ENCODE data around the gene EPM2A.
"Not testable (repeated sequence)": the region's sequence is repeated elsewhere in the genome, so short reads cannot be mapped to it uniquely, and the experiment has no call there.

The EPM2A gene

DNA sequence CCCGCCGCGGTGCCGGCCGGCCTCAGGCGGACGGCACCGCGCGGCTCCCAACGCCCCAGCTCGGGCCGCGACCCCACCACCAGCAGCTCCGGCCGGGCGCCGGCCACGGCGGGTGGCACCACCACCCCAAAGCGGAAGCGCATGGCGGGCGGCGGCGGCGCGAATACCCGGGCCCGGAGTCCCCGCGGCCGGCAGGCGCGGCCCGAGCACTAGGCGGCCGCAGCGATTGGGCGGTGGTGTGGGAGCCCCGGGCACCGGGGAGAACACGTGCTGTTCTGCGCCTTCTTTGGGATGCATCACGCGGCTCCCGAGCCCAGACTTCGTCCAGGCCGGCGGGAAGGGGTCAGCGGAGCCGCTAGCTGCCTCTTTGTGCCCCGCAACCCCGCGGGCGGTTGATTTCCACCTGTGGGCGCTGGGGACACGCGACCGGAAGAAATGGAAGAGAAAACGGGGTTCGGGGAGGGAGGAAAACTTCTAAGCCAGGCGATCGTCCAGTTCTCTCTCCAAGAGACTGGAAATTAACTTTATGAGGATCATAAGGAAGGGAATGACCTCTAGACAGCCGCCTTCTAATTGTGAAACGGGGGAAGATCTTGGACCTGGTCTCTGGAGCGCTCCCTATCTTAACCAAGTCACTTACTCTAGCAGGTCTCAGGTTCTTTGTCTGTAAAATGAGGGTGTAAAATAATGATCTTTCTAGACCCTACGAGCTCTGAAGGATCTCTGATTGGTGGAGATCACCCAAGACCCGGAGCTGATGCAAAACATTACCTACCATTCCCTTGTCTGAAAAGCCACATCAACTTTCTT is at the start of gene EPM2A:
Gene EPM2A (minus strand): TSS at position 165 of the 810 bp plus-strand sequence. CDS start 22 bp downstream, at position 143.
- DNase-seq, result peak; percentile 90

DNA sequence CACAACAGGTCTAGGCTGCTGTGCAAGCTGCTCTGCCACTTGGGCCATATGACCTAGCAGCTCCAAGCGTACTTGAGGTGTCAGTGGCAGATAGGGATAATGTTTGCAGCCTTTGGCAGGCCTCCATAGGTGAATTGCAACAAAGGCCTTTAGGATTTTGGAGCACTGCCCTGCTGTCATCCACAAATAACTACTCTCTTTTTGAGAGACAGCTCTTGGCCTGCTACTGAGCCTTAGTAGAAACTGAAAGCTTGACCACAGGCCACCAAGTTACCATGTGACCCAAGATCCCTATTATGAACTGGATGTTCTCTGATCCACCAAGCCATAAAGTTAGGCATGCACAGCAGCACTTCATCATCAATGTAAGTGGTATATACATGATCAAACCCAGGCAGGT is 49.4 kb upstream of the EPM2A start:
- DNase-seq, result no peak

DNA sequence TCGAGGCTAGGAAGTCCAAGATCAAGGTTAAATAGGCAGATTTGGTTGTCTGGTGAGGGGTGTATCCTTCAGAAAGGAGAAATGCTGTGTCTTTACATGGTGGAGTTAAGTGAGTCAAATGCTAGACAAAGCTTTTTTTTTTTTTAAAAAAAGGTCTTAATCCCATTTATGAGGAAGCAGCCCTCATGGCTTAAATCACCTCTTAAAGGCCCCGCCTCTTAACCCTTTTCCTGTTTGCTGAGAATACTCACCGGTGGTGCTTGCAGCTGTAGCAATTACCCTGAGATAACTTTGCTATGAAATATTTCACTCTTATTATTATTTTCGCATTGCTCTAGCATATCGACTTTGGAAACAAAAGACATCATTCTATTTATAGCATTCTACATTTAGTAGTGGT is 48.5 kb upstream of the EPM2A start:
- DNase-seq, result no peak

DNA sequence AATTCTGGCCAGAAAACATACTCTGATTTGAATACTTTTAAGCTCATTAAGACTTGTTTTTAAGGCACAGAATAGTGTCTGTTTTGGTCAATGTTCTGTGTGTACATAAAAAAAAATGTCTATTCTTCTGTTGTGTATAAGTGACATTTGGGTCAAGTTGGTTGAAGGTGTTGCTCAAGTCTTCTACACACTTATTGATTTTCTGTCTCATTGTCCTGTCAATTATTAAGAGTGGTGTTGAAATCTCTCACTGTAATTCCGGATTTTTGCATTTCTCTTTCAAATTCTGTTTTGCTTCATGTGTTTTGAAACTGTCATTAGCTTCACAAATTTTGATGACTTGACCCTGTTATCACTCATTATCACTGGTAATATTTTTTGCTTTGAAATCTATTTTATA is 37.5 kb upstream of the EPM2A start:
- DNase-seq, result no peak

DNA sequence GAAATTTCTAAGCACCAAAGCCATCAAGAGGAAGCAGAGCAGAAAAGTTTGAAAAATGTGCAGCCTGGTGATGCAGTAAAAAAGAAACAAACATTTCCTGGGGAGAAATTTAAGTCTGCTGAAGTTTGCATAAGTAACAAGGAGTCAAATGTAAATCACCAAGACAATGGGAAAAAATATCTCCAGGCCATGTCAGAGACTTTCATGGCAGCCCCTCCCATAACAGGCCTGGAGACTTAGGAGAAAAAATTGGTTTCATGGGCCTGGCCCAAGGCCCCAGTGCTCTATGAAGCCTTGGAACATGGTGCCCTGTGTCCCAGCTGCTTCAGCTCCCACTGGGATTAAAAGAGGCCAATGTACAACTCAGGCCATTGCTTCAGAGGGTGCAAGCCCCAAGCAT is 30.1 kb upstream of the EPM2A start:
- no peak for DNase-seq

DNA sequence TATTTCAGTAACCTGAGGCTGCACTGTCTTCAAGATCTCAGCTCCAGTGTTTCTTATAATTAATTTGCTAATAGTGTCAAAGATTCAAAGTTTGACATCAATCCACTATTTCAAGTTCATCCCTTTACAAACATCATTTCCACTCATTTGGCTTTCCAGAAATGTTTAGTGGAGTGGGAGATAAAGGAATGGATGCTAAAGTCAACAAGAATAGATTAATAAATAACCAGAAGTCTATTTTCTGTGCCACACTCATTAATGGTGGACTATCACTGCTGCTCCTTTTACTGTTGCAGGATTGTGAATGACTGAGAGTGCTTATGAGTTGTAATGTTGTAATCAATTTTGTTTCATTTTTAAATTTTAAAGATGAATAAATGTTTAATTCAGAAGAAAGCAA is 28.4 kb upstream of the EPM2A start:
- no peak for DNase-seq

DNA sequence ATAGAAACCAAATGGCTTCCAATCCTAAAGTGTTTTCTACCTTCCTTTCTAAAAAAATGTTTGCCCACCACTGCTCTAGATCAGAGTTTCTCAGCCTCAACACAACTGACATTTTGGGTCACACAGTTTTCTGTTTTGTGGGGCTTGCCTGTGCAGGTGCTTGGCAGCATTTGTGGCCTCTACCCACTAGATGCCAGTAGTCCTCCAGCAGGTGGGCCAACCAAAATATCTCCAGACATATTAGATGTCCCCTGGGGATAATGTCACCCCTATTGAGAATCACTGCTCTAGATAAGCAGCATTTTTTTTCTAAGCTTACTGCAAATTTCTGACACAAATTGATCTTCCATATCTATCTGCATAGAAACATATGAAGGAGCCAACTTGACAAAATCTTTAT is 26.3 kb upstream of the EPM2A start:
- DNase-seq, result no peak

DNA sequence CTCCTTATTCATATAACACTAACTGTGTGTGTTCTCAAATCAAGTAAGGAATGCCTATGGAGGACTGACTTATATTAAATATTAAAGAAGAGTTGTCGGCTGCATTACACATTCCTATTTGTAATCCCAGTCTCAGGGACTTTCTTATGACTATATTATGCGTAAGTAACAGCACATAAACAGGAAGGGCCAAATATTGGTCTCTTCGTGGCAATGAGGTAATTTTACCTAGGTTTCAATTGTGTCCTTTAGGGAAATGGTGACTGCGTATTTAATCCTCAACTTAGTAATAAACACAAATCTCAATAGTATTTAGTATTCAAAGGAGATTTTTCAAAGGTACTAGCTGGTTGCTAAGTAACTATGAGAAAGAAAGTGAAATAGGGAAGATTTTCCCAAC is 22.8 kb upstream of the EPM2A start:
- DNase-seq, result no peak

DNA sequence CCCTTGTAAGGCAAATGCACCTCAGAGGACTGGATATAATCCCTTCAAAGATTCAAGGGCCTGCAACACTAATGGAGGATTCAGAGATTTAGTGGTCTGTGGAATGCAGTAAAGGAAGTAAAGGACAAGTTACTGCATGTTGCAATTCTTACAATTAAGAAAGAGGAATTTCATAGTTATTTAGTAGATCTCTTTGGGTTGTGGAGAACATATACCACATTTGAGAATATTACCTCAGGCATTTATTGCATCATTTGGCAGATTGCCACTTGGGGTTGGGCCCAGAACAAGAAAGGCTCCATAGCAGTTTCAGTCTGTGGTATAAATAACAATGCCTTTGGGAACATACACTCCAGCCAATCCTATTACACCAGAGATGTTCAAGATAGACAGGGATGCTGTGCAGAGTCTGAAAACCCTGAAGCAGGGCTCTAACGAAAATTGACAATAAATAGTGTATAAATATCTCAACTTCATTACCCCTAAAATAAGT is 20.9 kb upstream of the EPM2A start:
- DNase-seq, result no peak

DNA sequence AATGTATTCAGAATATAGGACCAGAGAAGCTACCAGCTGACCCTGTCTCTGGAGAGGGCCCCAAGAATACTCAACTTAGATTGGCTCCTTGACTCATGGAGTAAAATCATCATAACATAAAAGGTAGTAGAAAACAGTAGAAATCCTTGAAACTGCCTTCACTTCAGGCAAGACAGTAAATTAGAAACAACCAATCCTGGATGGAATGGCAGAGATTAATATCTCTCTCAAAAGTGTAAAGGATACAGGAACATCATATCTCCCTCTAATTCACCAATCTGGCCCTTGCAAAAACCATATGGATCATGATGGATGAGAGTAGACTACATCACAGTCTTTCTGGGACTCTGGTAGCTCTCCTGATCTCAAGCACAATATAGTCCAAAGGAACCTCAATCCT is 20.4 kb upstream of the EPM2A start:
- no peak for DNase-seq

DNA sequence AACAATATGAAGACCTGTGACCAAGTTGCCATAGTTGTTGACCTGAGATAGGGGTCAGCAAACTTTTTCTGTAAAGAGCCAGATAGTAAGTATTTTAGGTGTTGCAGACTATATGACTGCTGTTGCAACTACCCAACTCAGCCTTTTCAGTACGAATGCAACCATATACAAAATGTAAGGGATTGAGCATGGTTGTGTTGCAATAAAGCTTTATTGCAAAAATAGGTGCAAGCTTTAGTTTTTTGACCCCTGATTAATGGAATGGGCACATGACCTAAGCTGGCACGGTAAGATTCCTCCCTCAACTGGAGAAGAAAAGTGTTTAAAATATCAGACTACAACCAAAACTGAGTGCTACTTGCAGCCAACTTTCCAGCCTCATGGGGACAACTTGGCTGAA is 17.3 kb upstream of the EPM2A start:
- DNase-seq, result no peak

DNA sequence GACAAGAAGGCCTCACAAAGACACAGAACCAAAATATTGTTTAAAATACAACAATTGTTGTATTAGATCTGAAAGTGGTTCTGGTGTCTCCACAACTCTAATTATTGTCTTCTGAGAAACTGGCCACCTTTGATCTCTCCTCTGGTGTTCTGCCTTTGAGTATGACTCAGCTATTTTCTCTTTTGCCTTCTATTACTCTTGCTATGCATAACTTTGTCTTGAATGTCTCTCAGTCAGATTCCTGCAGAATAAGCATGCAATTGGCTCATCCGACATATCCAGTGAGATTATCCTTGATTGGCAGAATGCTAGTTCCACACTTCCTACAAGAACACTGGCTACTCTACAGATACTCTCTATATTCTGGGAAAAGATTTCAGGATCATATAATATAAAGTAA is 14.3 kb upstream of the EPM2A start:
- DNase-seq, result no peak

DNA sequence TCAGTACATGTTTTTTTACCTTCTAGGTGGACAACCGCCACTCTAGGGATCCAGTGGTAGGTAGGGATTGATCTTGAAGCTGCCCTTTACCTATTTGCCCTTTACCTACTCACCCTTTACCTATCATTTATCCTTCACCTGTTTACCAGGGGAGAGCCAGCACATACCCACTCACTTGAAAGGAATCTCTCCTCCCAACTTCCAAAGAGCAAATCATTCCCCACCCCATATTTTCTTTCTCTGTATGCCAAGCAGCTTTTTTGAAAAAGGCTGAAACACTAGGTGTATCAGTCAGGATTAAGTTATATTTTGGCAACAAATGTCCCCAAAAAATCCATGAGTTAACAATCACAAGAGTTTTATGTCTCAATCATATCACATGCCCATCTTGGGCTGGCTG is 10.5 kb upstream of the EPM2A start:
- DNase-seq, result no peak

DNA sequence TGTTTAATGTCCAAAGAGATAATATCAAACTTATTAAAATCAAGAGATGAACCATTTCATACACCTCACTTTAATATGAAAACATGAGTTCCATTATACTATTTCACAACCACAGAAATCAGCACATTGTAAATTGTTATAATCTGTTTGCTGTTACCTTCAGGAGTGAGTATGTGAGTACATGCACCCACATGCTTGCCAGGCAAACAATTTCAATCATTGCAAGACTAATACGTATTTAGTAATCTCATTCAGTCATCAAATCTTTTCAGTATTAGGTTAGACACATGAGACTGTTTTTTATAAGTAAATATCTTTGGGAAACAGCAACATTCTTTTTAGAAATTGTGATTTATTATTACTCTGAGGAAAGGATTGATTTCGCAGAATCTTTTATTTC is 9.3 kb upstream of the EPM2A start:
- DNase-seq, result no peak

DNA sequence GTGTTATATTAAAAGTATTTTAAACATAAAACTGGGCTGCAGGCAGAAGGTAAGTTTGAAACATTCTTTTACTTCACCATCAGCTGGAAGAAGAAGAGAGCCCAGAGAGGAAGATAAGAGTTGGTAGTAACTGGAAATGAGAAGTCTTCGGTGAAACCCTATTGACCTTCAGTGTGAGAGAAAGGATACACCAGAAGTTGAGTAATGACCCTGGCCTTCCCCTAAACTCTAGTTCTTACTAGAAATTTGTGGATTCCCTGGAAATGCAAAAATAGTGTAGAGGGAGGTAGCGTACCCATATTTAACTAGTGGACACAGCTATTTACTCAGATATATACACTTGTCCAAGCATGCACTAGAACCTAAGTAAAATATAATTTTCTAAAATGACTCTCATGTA is 8.0 kb upstream of the EPM2A start:
- DNase-seq, result no peak

DNA sequence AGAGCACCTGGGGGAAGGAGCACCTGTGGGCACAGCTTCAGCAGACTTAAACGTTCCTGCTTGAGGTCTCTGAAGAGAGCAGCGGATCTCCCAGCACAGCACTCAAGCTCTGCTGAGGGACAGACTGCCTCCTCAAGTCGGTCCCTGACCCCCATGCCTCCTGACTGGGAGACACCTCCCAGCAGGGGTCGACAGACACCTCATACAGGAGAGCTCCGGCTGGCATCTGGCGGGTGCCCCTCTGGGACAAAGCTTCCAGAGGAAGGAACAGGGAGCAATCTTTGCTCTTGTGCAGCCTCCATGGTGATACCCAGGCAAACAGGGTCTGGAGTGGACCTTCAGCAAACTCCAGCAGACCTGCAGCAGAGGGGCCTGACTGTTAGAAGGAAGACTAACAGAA is 7.2 kb upstream of the EPM2A start:
- DNase-seq, result not testable (repeated sequence)

DNA sequence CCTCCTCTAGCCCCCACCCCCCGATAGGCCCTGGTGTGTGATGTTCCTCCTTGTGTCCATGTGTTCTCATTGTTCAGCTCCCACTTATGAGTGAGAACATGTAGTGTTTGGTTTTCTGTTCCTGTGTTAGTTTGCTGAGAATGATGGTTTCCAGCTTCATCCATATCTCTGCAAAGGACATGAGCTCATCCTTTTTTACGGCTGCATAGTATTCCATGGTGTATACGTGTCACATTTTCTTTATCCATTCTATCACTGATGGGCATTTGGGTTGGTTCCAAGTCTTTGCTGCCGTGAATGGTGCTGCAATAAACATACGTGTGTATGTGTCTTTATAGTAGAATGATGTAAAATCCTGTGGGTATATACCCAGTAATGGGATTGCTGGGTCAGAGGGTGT is 4.4 kb upstream of the EPM2A start:
- DNase-seq, result not testable (repeated sequence)

DNA sequence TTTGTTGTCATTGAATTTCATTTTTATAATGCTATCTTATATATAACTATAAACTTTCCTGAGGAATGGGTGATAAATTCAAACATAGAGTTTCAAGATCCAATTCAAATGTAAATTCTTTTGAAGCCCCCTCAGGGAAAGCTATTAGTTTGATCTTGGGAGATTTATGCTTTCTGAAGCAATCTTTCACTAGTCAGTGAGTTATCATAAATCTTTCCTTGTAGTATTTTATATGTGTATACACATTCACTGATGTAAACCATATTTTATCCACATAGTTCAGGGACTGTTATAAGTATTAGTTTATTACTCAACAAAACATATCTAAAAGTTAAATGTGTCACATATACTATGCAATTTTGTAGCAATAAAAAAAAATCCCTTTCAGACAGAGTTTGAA is 2.9 kb upstream of the EPM2A start:
- no peak for DNase-seq

DNA sequence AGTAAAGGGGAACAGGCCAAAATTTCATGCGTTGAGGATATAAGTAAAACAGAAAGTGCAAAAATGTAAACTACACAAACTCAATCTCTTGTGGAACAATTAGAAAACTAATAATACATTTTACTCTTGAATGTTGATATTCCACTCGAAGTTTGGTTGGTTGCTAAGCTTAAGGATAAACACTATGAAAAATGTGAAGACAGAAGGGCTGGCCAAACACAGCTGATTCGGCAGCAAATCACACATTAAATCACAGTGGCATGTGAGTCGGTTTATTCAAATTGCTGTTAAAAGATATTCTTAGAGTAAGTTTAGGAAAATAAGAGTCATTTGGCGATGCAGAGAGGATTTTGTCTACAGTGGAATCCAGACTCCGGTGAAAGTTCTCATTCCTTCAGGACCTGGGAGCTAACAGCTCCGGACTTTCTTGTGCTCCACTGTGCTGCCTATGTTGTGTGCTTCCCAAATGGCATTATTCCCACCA is 1.4 kb upstream of the EPM2A start:
- no peak for DNase-seq

DNA sequence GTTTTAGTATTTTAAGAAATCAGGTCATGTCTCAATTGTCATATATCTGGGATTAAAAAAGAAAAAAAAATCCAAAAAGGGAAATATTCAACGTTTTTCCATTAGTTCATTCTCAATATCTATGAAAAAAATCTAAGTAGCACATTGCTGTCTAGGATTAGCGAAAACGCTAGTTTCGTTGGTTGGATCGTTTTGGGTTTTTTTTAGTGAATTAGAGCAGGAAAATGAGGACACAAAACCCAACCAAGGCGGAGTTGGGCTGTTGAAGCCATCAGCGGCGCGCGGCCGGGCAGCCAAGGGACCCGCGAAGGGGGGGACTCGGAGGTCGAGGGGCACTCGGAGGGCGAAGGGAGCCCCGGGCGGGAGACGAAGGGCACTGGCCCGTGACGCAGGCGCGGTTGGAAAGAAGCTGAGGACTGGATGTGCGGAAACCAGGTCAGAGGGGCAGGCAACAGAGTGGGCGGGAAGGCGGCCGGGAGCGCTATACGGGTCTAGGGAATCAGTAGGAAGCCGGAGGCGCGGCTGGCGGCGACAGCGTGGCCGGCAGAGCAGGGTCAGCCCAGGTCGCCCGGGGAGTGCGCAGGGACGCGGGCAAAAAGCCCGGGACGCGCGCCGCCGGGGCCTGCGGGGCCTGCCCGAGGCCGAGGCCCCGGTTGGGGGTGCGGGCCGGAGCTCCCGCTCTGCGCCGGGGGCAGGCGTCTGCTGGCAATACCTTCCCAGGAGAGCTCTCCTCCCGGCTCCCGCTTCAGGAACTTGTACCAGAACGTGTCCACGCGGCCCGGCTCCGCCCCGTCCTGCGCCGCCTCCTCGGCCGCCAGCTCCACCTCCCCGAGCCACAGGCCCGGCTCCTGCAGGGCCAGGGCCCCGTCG is 599 bp downstream of the EPM2A start:
- peak; percentile 92 for DNase-seq

DNA sequence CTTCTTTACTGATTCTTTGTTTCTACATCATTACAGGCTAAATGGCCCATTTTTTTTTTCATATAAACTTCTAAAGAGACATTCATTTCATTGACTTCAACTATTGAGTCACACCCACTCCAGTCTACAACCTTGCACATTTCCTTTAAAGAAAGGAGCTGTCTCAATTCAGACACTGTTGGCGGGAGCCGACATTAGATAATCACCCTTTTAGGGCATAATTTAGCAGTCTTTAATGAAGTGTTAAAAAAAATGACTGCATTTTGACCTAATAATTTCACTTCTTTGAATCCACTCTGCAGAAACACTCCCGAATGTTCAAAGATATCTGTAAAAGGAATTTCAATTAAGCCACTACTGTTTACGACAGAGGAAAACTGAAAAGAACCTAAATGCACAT is 1.5 kb downstream of the EPM2A start:
- DNase-seq, result no peak

DNA sequence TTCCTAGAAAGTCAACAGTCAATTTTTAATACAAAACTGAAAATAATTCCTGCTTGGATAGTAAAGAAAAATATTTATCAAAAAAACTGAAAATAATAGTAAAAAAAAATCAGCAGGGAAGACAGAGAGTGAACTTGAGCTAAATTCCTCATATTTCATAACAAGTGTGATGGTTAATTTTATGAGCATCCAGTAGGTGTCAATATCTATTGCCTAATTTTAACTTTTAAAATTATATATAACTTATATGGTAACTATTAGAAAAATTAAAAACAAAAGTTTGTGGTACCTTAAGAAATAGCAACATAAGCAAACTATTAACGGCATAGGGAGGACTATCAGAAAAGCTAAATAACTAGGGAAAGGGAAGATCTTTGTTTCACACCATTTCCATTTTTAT is 2.1 kb downstream of the EPM2A start:
- DNase-seq, result no peak

DNA sequence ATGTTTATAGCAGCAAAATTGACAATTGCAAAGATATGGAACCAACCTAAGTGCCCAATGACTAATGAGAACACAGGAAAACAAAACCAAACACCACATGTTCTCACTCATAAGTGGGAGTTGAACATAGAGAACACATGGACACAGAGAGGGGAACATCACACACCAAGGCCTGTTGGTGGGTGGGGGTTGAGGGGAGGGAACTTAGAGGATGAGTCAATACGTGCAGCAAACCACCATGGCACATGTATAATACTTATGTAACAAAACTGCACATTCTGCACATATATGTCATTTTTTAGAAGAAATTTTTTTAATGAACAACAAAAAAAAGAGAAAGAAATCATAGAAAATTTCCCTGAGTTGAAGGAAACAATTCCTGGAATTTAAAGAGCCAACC is 3.9 kb downstream of the EPM2A start:
- no peak for DNase-seq

DNA sequence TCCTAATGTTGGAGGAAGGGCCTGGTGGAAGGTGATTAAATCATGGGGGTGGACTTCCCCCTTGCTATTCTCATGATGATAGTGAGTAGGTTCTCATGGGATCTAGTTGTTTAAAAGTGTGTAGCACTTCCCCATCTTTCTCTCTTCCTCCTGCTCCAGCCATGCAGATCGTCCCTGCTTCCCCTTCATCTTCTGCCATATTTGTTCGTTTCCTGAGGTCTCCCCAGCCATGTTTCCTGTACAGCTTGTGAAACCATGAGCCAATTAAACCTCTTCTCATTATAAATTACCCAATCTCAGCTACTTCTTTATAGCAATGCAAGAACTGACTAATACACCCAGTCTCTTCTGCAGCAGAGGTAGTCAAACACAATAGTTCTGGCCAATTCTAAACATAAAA is 5.4 kb downstream of the EPM2A start:
- DNase-seq, result no peak

Data from activated CD8-positive, alpha-beta memory T cell treated with anti-CD3 and anti-CD28 coated beads for 24 hours (primary cell).